ENCODE results near the gene SLX4IP. TPM values are rescaled to one million over a fixed set of nuclear protein-coding genes. Genes with fewer than 3 reads are reported as not detected.
A peak's percentile ranks its signal among the peaks of the same experiment; 100 is the strongest.

The SLX4IP gene
- total RNA-seq, 3 donors from 2014 or later, result 5.7 to 9.7 (median 7.7) TPM

- Histone ChIP-seq H3K36me3 (ENCODE audit: low read depth) (no peaks in the 10 kb centered on the region), H3K9me3 (no peaks in the 10 kb centered on the region), H3K4me3 (no peak overlapping the region), H3K4me1 (ENCODE audit: low read depth) (no peaks in the 10 kb centered on the region)
- intact Hi-C loops (cut with DNase I, micrococcal nuclease), result no loop called here
- DNase-seq (peak in 1 of 3 donors; percentile 19), ATAC-seq (peak; percentile 52)
- no peak for TF ChIP-seq CTCF (IDR thresholded peaks at IDR 0.05)
Observed at GRCh38 chr20:10603971-10604864, 169.1 kb downstream of the SLX4IP start.

GRCh38 chr20:10604865-10605440, 169.8 kb downstream of the SLX4IP start:
- H3K9me3 ChIP-seq, result no peaks in the 10 kb centered on the region
- H3K4me3 ChIP-seq, result no peak overlapping the region
- intact Hi-C loops (cut with DNase I, micrococcal nuclease), result no loop called here
- ATAC-seq (no peak), DNase-seq (no peak)
- H3K4me1 ChIP-seq (ENCODE audit: low read depth), result no peaks in the 10 kb centered on the region
- TF ChIP-seq CTCF (IDR thresholded peaks at IDR 0.05), result no peak
- H3K36me3 ChIP-seq (ENCODE audit: low read depth), result no peaks in the 10 kb centered on the region

- Histone ChIP-seq H3K36me3 (ENCODE audit: low read depth) (no peaks in the 10 kb centered on the region), H3K4me1 (ENCODE audit: low read depth) (no peaks in the 10 kb centered on the region), H3K4me3 (no peak overlapping the region), H3K9me3 (no peaks in the 10 kb centered on the region)
- intact Hi-C loops (cut with DNase I, micrococcal nuclease), result no loop called here
- no peak for TF ChIP-seq CTCF (IDR thresholded peaks at IDR 0.05)
- no peak for DNase-seq
- no peak for ATAC-seq
Observed at GRCh38 chr20:10605547-10606195, 170.6 kb downstream of the SLX4IP start.

- DNase-seq (peak in 1 of 3 donors; percentile 26), ATAC-seq (peak; percentile 30)
- Histone ChIP-seq H3K4me3 (no peak overlapping the region), H3K36me3 (ENCODE audit: low read depth) (no peaks in the 10 kb centered on the region), H3K9me3 (no peaks in the 10 kb centered on the region), H3K4me1 (ENCODE audit: low read depth) (no peaks in the 10 kb centered on the region)
- no peak for TF ChIP-seq CTCF (IDR thresholded peaks at IDR 0.05)
- intact Hi-C loops (cut with DNase I, micrococcal nuclease), result no loop called here
Observed at GRCh38 chr20:10609276-10609675, 174.2 kb downstream of the SLX4IP start.

GRCh38 chr20:10609770-10610169, 174.7 kb downstream of the SLX4IP start:
- no peaks in the 10 kb centered on the region for H3K9me3 ChIP-seq
- no peaks in the 10 kb centered on the region for H3K36me3 ChIP-seq (ENCODE audit: low read depth)
- no peak overlapping the region for H3K4me3 ChIP-seq
- ATAC-seq (no peak), DNase-seq (no peak)
- H3K4me1 ChIP-seq (ENCODE audit: low read depth), result no peaks in the 10 kb centered on the region
- intact Hi-C loops (cut with DNase I, micrococcal nuclease), result no loop called here
- TF ChIP-seq CTCF (IDR thresholded peaks at IDR 0.05), result no peak

All from mucosa of descending colon (tissue), 3 donors.